H9 (cell line): ENCODE measurements around the gene GBGT1. TPM values are rescaled to one million over a fixed set of nuclear protein-coding genes. Genes with fewer than 3 reads are reported as not detected.

Source experiments
- DNase-seq: peaks from one replicate; pipeline ENCODE4 v3.0.0-alpha.2; 2017
- H2AFZ ChIP-seq: one replicate; pipeline ENCODE4 v1.6.1; 2013; ENCODE audit warnings: mild to moderate bottlenecking, low read length, control low read depth, moderate library complexity
- H2AK5ac ChIP-seq: 2 replicates; pipeline ENCODE4 v1.6.1; 2013; ENCODE audit warnings: low read length, control low read depth, mixed read lengths; ENCODE audit not compliant: insufficient read length
- H2BK120ac ChIP-seq: one replicate; pipeline ENCODE4 v1.6.1; 2013; ENCODE audit warnings: low read depth, mild to moderate bottlenecking, low read length, control low read depth, inconsistent platforms; ENCODE audit not compliant: poor library complexity, severe bottlenecking
- H2BK12ac ChIP-seq: 2 replicates; pipeline ENCODE4 v1.6.1; 2013; ENCODE audit warnings: low read length, control low read depth, mixed read lengths, low read depth; ENCODE audit not compliant: insufficient read length
- H2BK15ac ChIP-seq: 2 replicates; pipeline ENCODE4 v1.6.1; 2013; ENCODE audit warnings: low read depth, low read length, control low read depth
- H2BK20ac ChIP-seq: one replicate; pipeline ENCODE4 v1.6.1; 2013; ENCODE audit warnings: low read depth, mild to moderate bottlenecking, low read length, control low read depth, inconsistent platforms; ENCODE audit not compliant: poor library complexity, severe bottlenecking
- H2BK5ac ChIP-seq: 2 replicates; pipeline ENCODE4 v1.6.1; 2013; ENCODE audit warnings: low read length, control low read depth, mixed read lengths; ENCODE audit not compliant: insufficient read length
- H3K14ac ChIP-seq: 2 replicates; pipeline ENCODE4 v1.6.1; 2013; ENCODE audit warnings: low read length, control low read depth; ENCODE audit not compliant: insufficient read depth
- H3K18ac ChIP-seq: 2 replicates; pipeline ENCODE4 v1.6.1; 2013; ENCODE audit warnings: low read depth, mild to moderate bottlenecking, mixed read lengths, low read length, control low read depth; ENCODE audit not compliant: insufficient read length
- H3K23ac ChIP-seq: 2 replicates; pipeline ENCODE4 v1.6.1; 2013; ENCODE audit warnings: low read length, control low read depth, mixed read lengths, low read depth; ENCODE audit not compliant: insufficient read length
- H3K23me2 ChIP-seq: 2 replicates; pipeline ENCODE4 v1.6.1; 2013; ENCODE audit warnings: low read depth, mild to moderate bottlenecking, mixed read lengths, low read length, control low read depth; ENCODE audit not compliant: insufficient read length, poor library complexity, severe bottlenecking
- H3K27ac ChIP-seq: 2 replicates; pipeline ENCODE4 v1.5.1; 2013; ENCODE audit warnings: low read length, control low read depth, mixed read lengths, low read depth; ENCODE audit not compliant: insufficient read length
- H3K27me3 ChIP-seq: 2 replicates; pipeline ENCODE4 v1.6.1; 2013; ENCODE audit warnings: low read length, control low read depth, inconsistent platforms; ENCODE audit not compliant: insufficient read depth
- H3K4ac ChIP-seq: 2 replicates; pipeline ENCODE4 v1.6.1; 2013; ENCODE audit warnings: low read depth, mild to moderate bottlenecking, control low read depth, inconsistent platforms, low read length, moderate library complexity
- H3K4me1 ChIP-seq: 2 replicates; pipeline ENCODE4 v1.6.1; 2013; ENCODE audit warnings: low read length, control low read depth, inconsistent platforms; ENCODE audit not compliant: insufficient read depth
- H3K4me2 ChIP-seq: 2 replicates; pipeline ENCODE4 v1.6.1; 2013; ENCODE audit warnings: low read length, control low read depth, mixed read lengths; ENCODE audit not compliant: insufficient read length, insufficient read depth
- H3K56ac ChIP-seq: 2 replicates; pipeline ENCODE4 v1.6.1; 2013; ENCODE audit warnings: low read depth, mild to moderate bottlenecking, mixed read lengths, low read length, control low read depth; ENCODE audit not compliant: insufficient read length
- H3K79me1 ChIP-seq: 2 replicates; pipeline ENCODE4 v1.6.1; 2013; ENCODE audit warnings: low read depth, mild to moderate bottlenecking, moderate library complexity, low read length, control low read depth, inconsistent platforms; ENCODE audit not compliant: insufficient read depth, poor library complexity, severe bottlenecking
- H3K79me2 ChIP-seq: 2 replicates; pipeline ENCODE4 v1.6.1; 2013; ENCODE audit warnings: low read length, control low read depth, inconsistent platforms; ENCODE audit not compliant: insufficient read depth
- H3K9ac ChIP-seq: 2 replicates; pipeline ENCODE4 v1.6.1; 2013; ENCODE audit warnings: low read length, control low read depth, mixed read lengths; ENCODE audit not compliant: insufficient read length; ENCODE audit errors: extremely low read depth
- H3K9me3 ChIP-seq: one replicate; pipeline ENCODE4 v1.6.1; 2013; ENCODE audit warnings: low read depth, low read length, inconsistent platforms; ENCODE audit not compliant: control insufficient read depth
- H3T11ph ChIP-seq: one replicate; pipeline ENCODE4 v1.6.1; 2013; ENCODE audit warnings: mild to moderate bottlenecking, low read length, control low read depth, inconsistent platforms
- H4K20me1 ChIP-seq: one replicate; pipeline ENCODE4 v1.6.1; 2013; ENCODE audit not compliant: control insufficient read depth, insufficient read length, insufficient read depth
- H4K5ac ChIP-seq: 2 replicates; pipeline ENCODE4 v1.6.1; 2013; ENCODE audit warnings: low read depth, mild to moderate bottlenecking, mixed read lengths, low read length, control low read depth; ENCODE audit not compliant: insufficient read length
- H4K8ac ChIP-seq: replicated peaks from 2 replicates; pipeline ENCODE4 v1.6.1; 2013; ENCODE audit warnings: low read length, control low read depth, mixed read lengths, low read depth; ENCODE audit not compliant: insufficient read length
- H4K91ac ChIP-seq: 2 replicates; pipeline ENCODE4 v1.6.1; 2013; ENCODE audit warnings: low read depth, mild to moderate bottlenecking, moderate library complexity, mixed read lengths, low read length, control low read depth; ENCODE audit not compliant: insufficient read length
- H3K27ac Mint-ChIP-seq, 3 experiments: 2 replicates in 2 of 3; 3 replicates in 1 of 3; pipeline ENCODE4 v1.8.0; 2020 to 2021; ENCODE audit warnings: mixed read lengths in 3 of 3, mild to moderate bottlenecking in 1 of 3, moderate library complexity in 1 of 3
- H3K27me3 Mint-ChIP-seq: 2 replicates; pipeline ENCODE4 v1.8.0; 2021; ENCODE audit warnings: low read depth, mild to moderate bottlenecking, moderate library complexity, mixed read lengths
- H3K36me3 Mint-ChIP-seq, 3 experiments: 2 replicates in 2 of 3; 3 replicates in 1 of 3; pipeline ENCODE4 v1.8.0; 2020 to 2021; ENCODE audit warnings: low read depth in 3 of 3, mixed read lengths in 3 of 3; ENCODE audit not compliant: insufficient read depth in 1 of 3
- H3K4me1 Mint-ChIP-seq, 2 experiments: 2 replicates each; pipeline ENCODE4 v1.8.0; 2020; ENCODE audit warnings: mixed read lengths in 2 of 2
- H3K4me3 Mint-ChIP-seq, 2 experiments: 2 replicates in 1 of 2; 3 replicates in 1 of 2; pipeline ENCODE4 v1.8.0; 2020 to 2021; ENCODE audit warnings: mild to moderate bottlenecking in 2 of 2, mixed read lengths in 2 of 2, moderate library complexity in 1 of 2
- H3K9me3 Mint-ChIP-seq, 2 experiments: 2 replicates in 1 of 2; 3 replicates in 1 of 2; pipeline ENCODE4 v1.8.0; 2020; ENCODE audit warnings: mild to moderate bottlenecking in 2 of 2, mixed read lengths in 2 of 2, moderate library complexity in 1 of 2
- CTCF ChIP-seq: fragments of 200-600 bp; sonication (generic); conservative IDR thresholded peaks from 3 replicates; pipeline ENCODE4 v1.8.0; 2021; ENCODE audit warnings: antibody characterized with exemption, mild to moderate bottlenecking
- WGBS: extraction: QIAGEN DNeasy Blood & Tissue Kit; methylation state at CpG from one replicate; pipeline ENCODE4 v1.1.7; 2013; ENCODE audit warnings: missing lambda C conversion rate, low lambda C conversion rate, mixed read lengths; ENCODE audit not compliant: insufficient read length; ENCODE audit errors: extremely low coverage; 5-methylcytosine and 5-hydroxymethylcytosine counted together
- total RNA-seq: library from RNA; stranded (reverse); gene quantifications from 2 replicates; pipeline ENCODE4 v1.2.1, GENCODE V29; 2021

Gene GBGT1
- total RNA-seq, 1 experiment from 2014 or later = 9.3 TPM

DNA sequence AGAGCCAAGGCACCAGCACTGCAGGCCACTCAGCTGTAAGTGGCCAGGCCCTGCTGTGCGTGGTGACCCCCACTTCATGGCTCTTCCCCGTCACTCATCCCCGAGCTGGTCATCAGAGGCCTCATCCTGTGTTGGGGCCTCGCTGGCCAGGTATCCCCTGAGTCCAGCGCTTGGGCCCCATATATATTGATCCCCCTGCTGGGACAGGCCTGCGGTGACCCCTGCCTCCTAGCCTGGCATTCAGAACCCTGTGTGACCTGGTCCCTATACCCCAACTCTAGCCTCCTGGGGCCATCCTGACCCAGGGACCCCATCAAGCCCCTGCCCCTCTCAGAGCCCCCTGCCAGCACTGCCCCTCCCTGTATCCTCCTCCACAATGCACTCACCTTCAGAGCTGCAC lies 12.7 kb downstream of the GBGT1 start:
- no peak for TF ChIP-seq CTCF
- Histone ChIP-seq H3K14ac (no peak overlapping the region), H4K5ac (no peak overlapping the region), H3K4ac (no peak overlapping the region), H3K18ac (no peak overlapping the region), H4K91ac (no peak overlapping the region), H2BK5ac (no peak overlapping the region), H2BK12ac (no peak overlapping the region), H3K56ac (no peak overlapping the region), H3K4me2 (no peak overlapping the region), H3K79me1 (no peaks in the 10 kb centered on the region), H2AK5ac (no peak overlapping the region), H3K27me3 (no peaks in the 10 kb centered on the region), H2BK20ac (no peak overlapping the region), H3K9me3 (no peaks in the 10 kb centered on the region), H4K20me1 (peaks cover 2% of the 10 kb centered on the region), H2BK120ac (no peak overlapping the region), H4K8ac (no peak overlapping the region), H3K23ac (no peak overlapping the region), H3K27ac (no peak overlapping the region), H3K79me2 (no peaks in the 10 kb centered on the region), H2AFZ (no peak overlapping the region), H3K9ac (no peak overlapping the region), H3K23me2 (peaks cover 16% of the 10 kb centered on the region), H2BK15ac (no peak overlapping the region), H3T11ph (no peak overlapping the region), H3K4me1 (peaks cover 5% of the 10 kb centered on the region; the same call in 1 of the 2 replicates)
- no peak for DNase-seq
- no CpG with 5 or more reads among the region's 6 CpGs for WGBS
- no peaks in the 10 kb centered on the region for H3K9me3 Mint-ChIP-seq
- H3K4me3 Mint-ChIP-seq = peak overlapping the region; percentile 8 to 66; a peak in 3 of 5 replicates
- H3K4me1 Mint-ChIP-seq = peaks cover 14% of the 10 kb centered on the region in 2 experiments
- peak overlapping the region in 1 of 3 experiments; percentile 55; a peak in 1 of 7 replicates for H3K27ac Mint-ChIP-seq
- peaks cover 12% of the 10 kb centered on the region for H3K27me3 Mint-ChIP-seq
- H3K36me3 Mint-ChIP-seq = peaks cover 4% of the 10 kb centered on the region in 3 experiments; a peak in 5 of 7 replicates
